Renal cortex interstitium (tissue), 15 donors: ENCODE data around the gene OR5T2. TPM values are rescaled to one million over a fixed set of nuclear protein-coding genes. Genes with fewer than 3 reads are reported as not detected.
"Not testable (repeated sequence)": the region's sequence is repeated elsewhere in the genome, so short reads cannot be mapped to it uniquely, and the experiment has no call there.

Experiments used
- DNase-seq, 11 donors: peaks; one replicate each; pipeline ENCODE4 v3.0.0-alpha.2; 2013; ENCODE audit warnings: low read depth in 9 of 11, low spot score in 4 of 11; ENCODE audit errors: extremely low read depth in 1 of 11
- long read RNA-seq, 16 experiments: transcript quantifications; one replicate each; lab custom pipeline, GENCODE V29; 2026
- polyA plus RNA-seq, 3 donors: library from polyadenylated mRNA; unstranded; fragments of 120-200 nt; gene quantifications; one replicate each; pipeline ENCODE4 v1.2.1, GENCODE V29; 2013; ENCODE audit not compliant: insufficient read length in 3 of 3

Gene OR5T2
- polyA plus RNA-seq, result not detected
- long read RNA-seq, donor 1, result 0 reads
- long read RNA-seq, donor 2, result 0 reads
- long read RNA-seq, donor 3, result 0 reads
- long read RNA-seq, donor 4, result 0 reads
- long read RNA-seq, donor 5, result 0 reads
- long read RNA-seq, donor 6, result 0 reads
- long read RNA-seq, donor 7, result 0 reads
- long read RNA-seq, donor 8, result 0 reads
- long read RNA-seq, donor 9, result 0 reads
- long read RNA-seq, donor 10, result 0 reads
- long read RNA-seq, donor 11, result 0 reads
- long read RNA-seq, donor 12, result 0 reads
- long read RNA-seq, donor 13, result 0 reads
- long read RNA-seq, donor 14, result 0 reads
- long read RNA-seq, donor 15, result 0 reads
- long read RNA-seq, donor 16, result 0 reads

- no peak for DNase-seq
Observed at GRCh38 chr11:56234155-56234554, at the start of gene OR5T2. Gene OR5T2, minus strand, starts transcription at chr11:56234255. Its CDS starts 1,193 bp downstream, at chr11:56233062.

GRCh38 chr11:56273854-56274253, 39.8 kb upstream of the OR5T2 start, which contains the start of gene OR5T1:
Gene OR5T1, plus strand, starts transcription at chr11:56274154. Its CDS starts 1,485 bp downstream, at chr11:56275639.
- DNase-seq, result no peak

GRCh38 chr11:56271092-56271491, 37.0 kb upstream of the OR5T2 start:
- no peak for DNase-seq

- no peak for DNase-seq
Observed at GRCh38 chr11:56251954-56252353, 17.9 kb upstream of the OR5T2 start, which contains the start of gene OR5T3. Gene OR5T3, plus strand, starts transcription at chr11:56252254. Its CDS starts 0 bp downstream, at chr11:56252254.

- not testable (repeated sequence) for DNase-seq
Observed at GRCh38 chr11:56219735-56220134, 14.3 kb downstream of the OR5T2 start.

- DNase-seq, result no peak
Observed at GRCh38 chr11:56214537-56214936, 19.5 kb downstream of the OR5T2 start.

- no peak for DNase-seq
Observed at GRCh38 chr11:56207790-56208189, 26.3 kb downstream of the OR5T2 start.

- DNase-seq, result no peak
Observed at GRCh38 chr11:56197367-56197766, 36.7 kb downstream of the OR5T2 start.

GRCh38 chr11:56196705-56197104, 37.4 kb downstream of the OR5T2 start:
- DNase-seq, result no peak

GRCh38 chr11:56188602-56189001, 45.5 kb downstream of the OR5T2 start:
- no peak for DNase-seq

GRCh38 chr11:56183459-56183858, 50.6 kb downstream of the OR5T2 start:
- no peak for DNase-seq

Other genes starting within 250 kb of the OR5T2 start
- not detected for gene OR5F1, start 239.6 kb downstream of the OR5T2 start, polyA plus RNA-seq
- under 1 TPM; 0.03 to 0.08 (median 0.06) TPM for gene OR5AS1, start 206.6 kb downstream of the OR5T2 start, polyA plus RNA-seq
- not detected for gene OR8I2, start 140.9 kb downstream of the OR5T2 start, polyA plus RNA-seq
- gene OR8H2, start 130.6 kb downstream of the OR5T2 start, polyA plus RNA-seq, result under 1 TPM in 1 of 3 donors, not detected in 2; 0.05 TPM
- gene OR8H3, start 111.9 kb downstream of the OR5T2 start, polyA plus RNA-seq, result not detected
- gene OR8J3, start 94.1 kb downstream of the OR5T2 start, polyA plus RNA-seq, result not detected
- gene OR8K5, start 73.9 kb downstream of the OR5T2 start, polyA plus RNA-seq, result not detected
- not detected for gene OR5J2, start 57.6 kb downstream of the OR5T2 start, polyA plus RNA-seq
- gene OR5T3, start 18.0 kb upstream of the OR5T2 start, polyA plus RNA-seq, result not detected
- not detected for gene OR5T1, start 39.9 kb upstream of the OR5T2 start, polyA plus RNA-seq
- not detected for gene OR8H1, start 58.0 kb upstream of the OR5T2 start, polyA plus RNA-seq
- not detected for gene OR8K3, start 80.9 kb upstream of the OR5T2 start, polyA plus RNA-seq
- not detected for gene OR8K1, start 111.8 kb upstream of the OR5T2 start, polyA plus RNA-seq
- not detected for gene OR8J1, start 120.0 kb upstream of the OR5T2 start, polyA plus RNA-seq
- gene OR8U1, start 141.4 kb upstream of the OR5T2 start, polyA plus RNA-seq, result not detected
- gene OR5AL1, start 178.4 kb upstream of the OR5T2 start, polyA plus RNA-seq, result not detected
- not detected for gene OR5M3, start 239.1 kb upstream of the OR5T2 start, polyA plus RNA-seq